ENCODE measurements around the gene HIPK2.

DNA sequence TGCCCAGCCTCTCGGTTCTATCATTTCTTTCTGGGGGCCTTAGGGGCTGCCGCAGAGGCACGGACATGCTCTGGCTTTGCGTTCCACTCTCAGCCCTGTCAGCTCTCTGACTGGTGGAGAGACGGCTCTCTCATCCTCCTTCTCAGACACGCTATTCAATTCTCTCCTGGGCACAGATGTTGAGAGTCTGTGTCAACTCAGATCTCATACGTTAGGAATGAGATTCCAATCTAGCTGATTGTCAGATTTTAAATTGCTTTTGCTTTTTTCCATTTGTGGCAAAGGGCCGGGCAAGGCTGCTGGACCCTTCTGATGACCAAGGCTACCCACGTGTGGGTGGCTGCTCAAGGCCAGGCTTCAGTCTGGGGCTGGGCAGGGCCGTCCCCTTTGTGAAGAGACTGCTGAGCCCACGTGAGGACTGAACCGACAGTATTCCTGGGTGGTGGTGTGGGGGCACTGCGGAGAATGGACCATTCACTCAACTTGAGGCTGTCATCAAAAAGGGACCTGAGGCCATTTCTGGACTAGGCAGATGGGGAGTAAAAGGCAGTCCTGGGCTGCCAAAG lies 182.8 kb downstream of the HIPK2 start:
- TF ChIP-seq NFRKB (IDR thresholded peaks at IDR 0.05) (no peak), CTBP1 (IDR thresholded peaks at IDR 0.05; ENCODE audit: borderline replicate concordance) (no peak), FOXK2 (IDR thresholded peaks at IDR 0.05) (no peak), ARNT (IDR thresholded peaks at IDR 0.05) (no peak), L3MBTL2 (conservative IDR thresholded peaks at IDR 0.05) (no peak), BHLHE40 (IDR thresholded peaks at IDR 0.05; ENCODE audit: borderline replicate concordance) (no peak), ELF4 (IDR thresholded peaks at IDR 0.05) (no peak), SUZ12 (IDR thresholded peaks at IDR 0.05) (no peak), ZNF384 (IDR thresholded peaks at IDR 0.05) (no peak)
- TF ChIP-seq, protein P1, sequence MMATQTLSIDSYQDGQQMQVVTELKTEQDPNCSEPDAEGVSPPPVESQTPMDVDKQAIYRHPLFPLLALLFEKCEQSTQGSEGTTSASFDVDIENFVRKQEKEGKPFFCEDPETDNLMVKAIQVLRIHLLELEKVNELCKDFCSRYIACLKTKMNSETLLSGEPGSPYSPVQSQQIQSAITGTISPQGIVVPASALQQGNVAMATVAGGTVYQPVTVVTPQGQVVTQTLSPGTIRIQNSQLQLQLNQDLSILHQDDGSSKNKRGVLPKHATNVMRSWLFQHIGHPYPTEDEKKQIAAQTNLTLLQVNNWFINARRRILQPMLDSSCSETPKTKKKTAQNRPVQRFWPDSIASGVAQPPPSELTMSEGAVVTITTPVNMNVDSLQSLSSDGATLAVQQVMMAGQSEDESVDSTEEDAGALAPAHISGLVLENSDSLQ (IDR thresholded peaks at IDR 0.05): no peak

Measured in HEK293T (cell line).